HepG2 (cell line): ENCODE measurements around the gene TMEM9. TPM values are rescaled to one million over a fixed set of nuclear protein-coding genes. Genes with fewer than 3 reads are reported as not detected.

Experiments used
- ATAC-seq: fragments of 200-7000 bp; cut with Tn5 transposase; 3 replicates; pipeline ENCODE4 v1.9.1; 2020; ENCODE audit warnings: mild to moderate bottlenecking, moderate library complexity
- BruUV-seq: library from RNA; stranded (reverse); fragments of 400-500 nt; replicated peaks from 2 replicates; lab custom pipeline; 2021; lab: Mats Ljungman, UMichigan
- CTCF ChIA-PET: fragments of 300-600 bp; formaldehyde crosslinking; extraction: SDS; loops from one replicate; lab custom pipeline; 2021; ENCODE audit warnings: low total read pairs, inconsistent platforms, low intra/inter-chr PET ratio; lab: Yijun Ruan, JAX
- POLR2A ChIA-PET: fragments of 350-600 bp; sonication (Branson Sonifier 250); formaldehyde crosslinking; loops from one replicate; lab custom pipeline; 2020; ENCODE audit warnings: antibody characterized with exemption, inconsistent platforms; lab: Yijun Ruan, JAX
- DNase-seq: peaks from one replicate; pipeline ENCODE4 v3.0.0-alpha.2; 2015; ENCODE audit warnings: low spot score
- FAIRE-seq: peaks from 3 replicates; lab custom pipeline; 2011; peaks lifted over from hg19 to GRCh38; lab: Jason Lieb, UNC
- H2AFZ ChIP-seq: one replicate; pipeline ENCODE4 v1.6.1; 2011; ENCODE audit warnings: low read length, inconsistent platforms
- H3K27ac ChIP-seq: fragments of 300-600 bp; 3 replicates; pipeline ENCODE4 v1.8.0; 2011; ENCODE audit warnings: mixed run types, mild to moderate bottlenecking, mixed read lengths, low read length, inconsistent platforms; ENCODE audit not compliant: insufficient read depth; ENCODE audit errors: extremely low read length
- H3K27me3 ChIP-seq, 2 experiments: fragments of 200-600 bp in 1 of 2; 2 replicates in 1 of 2; 3 replicates in 1 of 2; pipeline versions ENCODE4 v1.6.0 to v1.8.0; 2011; ENCODE audit warnings: low read length in 2 of 2, mild to moderate bottlenecking in 2 of 2, moderate library complexity in 2 of 2, inconsistent platforms in 1 of 2; ENCODE audit not compliant: insufficient read depth in 2 of 2, control insufficient read depth in 1 of 2
- H3K36me3 ChIP-seq, 2 experiments: fragments of 200-600 bp in 1 of 2; replicated peaks in 1 of 2; 2 replicates in 1 of 2; 3 replicates in 1 of 2; pipeline versions ENCODE4 v1.5.1 to v1.8.0; 2011; ENCODE audit warnings: low read length in 2 of 2, inconsistent platforms in 1 of 2; ENCODE audit not compliant: insufficient read depth in 2 of 2, control insufficient read depth in 1 of 2
- H3K4me1 ChIP-seq: 2 replicates; pipeline ENCODE4 v1.5.1; 2012; ENCODE audit warnings: low read length, inconsistent platforms; ENCODE audit not compliant: insufficient read depth
- H3K4me2 ChIP-seq: 2 replicates; pipeline ENCODE4 v1.6.0; 2011; ENCODE audit warnings: low read depth, low read length, inconsistent platforms
- H3K4me3 ChIP-seq, 3 experiments: fragments of 200-600 bp in 1 of 3; sonication (generic), shearing (Covaris generic) in 1 of 3; replicated peaks in 1 of 3; 2 replicates each; pipeline ENCODE4 v1.5.1; 2011 to 2016; ENCODE audit warnings: low read length in 3 of 3, inconsistent platforms in 2 of 3, low read depth in 2 of 3, mild to moderate bottlenecking in 2 of 3, control low read depth in 1 of 3, mixed read lengths in 1 of 3; ENCODE audit not compliant: insufficient read depth in 1 of 3
- H3K79me2 ChIP-seq: one replicate; pipeline ENCODE4 v1.6.1; 2011; ENCODE audit warnings: low read length, inconsistent platforms; ENCODE audit not compliant: insufficient read depth
- H3K9ac ChIP-seq: 2 replicates; pipeline ENCODE4 v1.6.0; 2011; ENCODE audit warnings: mild to moderate bottlenecking, low read depth, low read length, inconsistent platforms; ENCODE audit not compliant: insufficient read depth
- H3K9me3 ChIP-seq: 2 replicates; pipeline ENCODE4 v1.5.1; 2012; ENCODE audit warnings: mild to moderate bottlenecking, low read length
- H4K20me1 ChIP-seq: 2 replicates; pipeline ENCODE4 v1.6.0; 2011; ENCODE audit warnings: inconsistent platforms, mild to moderate bottlenecking, low read length, moderate library complexity; ENCODE audit not compliant: insufficient read depth
- ATM ChIP-seq: fragments of 450-650 bp; IDR thresholded peaks from 2 replicates; pipeline ENCODE4 v1.7.1; 2017; ENCODE audit warnings: mild to moderate bottlenecking, borderline replicate concordance
- EED ChIP-seq: sonication (generic); formaldehyde crosslinking; IDR thresholded peaks from 2 replicates; pipeline ENCODE4 v1.5.0; 2020; ENCODE audit warnings: mild to moderate bottlenecking, missing genetic modification reagents
- FOXC1 ChIP-seq: sonication (generic); formaldehyde crosslinking; IDR thresholded peaks from 2 replicates; pipeline ENCODE4 v1.8.0; 2022; ENCODE audit warnings: mild to moderate bottlenecking, missing genetic modification reagents, borderline replicate concordance
- KDM2A ChIP-seq: sonication (generic); formaldehyde crosslinking; IDR thresholded peaks from 2 replicates; pipeline ENCODE4 v1.4.0; 2020; ENCODE audit warnings: low read depth, missing genetic modification reagents, borderline replicate concordance
- KDM4B ChIP-seq: sonication (generic); formaldehyde crosslinking; IDR thresholded peaks from 2 replicates; pipeline ENCODE4 v1.4.0; 2020; ENCODE audit warnings: missing genetic modification reagents
- MYC ChIP-seq: sonication (generic); formaldehyde crosslinking; IDR thresholded peaks from 2 replicates; pipeline ENCODE4 v1.9.0; 2021; ENCODE audit warnings: missing genetic modification reagents, borderline replicate concordance
- RORA ChIP-seq: sonication (generic); formaldehyde crosslinking; IDR thresholded peaks from 2 replicates; pipeline ENCODE4 v1.5.0; 2020; ENCODE audit warnings: mild to moderate bottlenecking, missing genetic modification reagents, moderate library complexity
- ZNF557 ChIP-seq: sonication (generic); formaldehyde crosslinking; IDR thresholded peaks from 2 replicates; pipeline ENCODE4 v1.4.0; 2020; ENCODE audit warnings: missing genetic modification reagents
- ZNF646 ChIP-seq: sonication (generic); formaldehyde crosslinking; IDR thresholded peaks from 2 replicates; pipeline ENCODE4 v1.9.0; 2021; ENCODE audit warnings: mild to moderate bottlenecking, missing genetic modification reagents
- ZNF766 ChIP-seq: sonication (generic); formaldehyde crosslinking; IDR thresholded peaks from 2 replicates; pipeline ENCODE4 v1.5.0; 2020; ENCODE audit warnings: missing genetic modification reagents, borderline replicate concordance
- ZNF781 ChIP-seq: sonication (generic); formaldehyde crosslinking; IDR thresholded peaks from 2 replicates; pipeline ENCODE4 v1.5.1; 2020; ENCODE audit warnings: borderline replicate concordance, mild to moderate bottlenecking, missing genetic modification reagents; ENCODE audit errors: not compliant biosample characterization
- WGBS: methylation state at CpG from one replicate; pipeline ENCODE4 v1.1.6; 2017; ENCODE audit warnings: low lambda C conversion rate; 5-methylcytosine and 5-hydroxymethylcytosine counted together
- in situ Hi-C: cut with HindIII; loops from 2 replicates; pipeline ENCODE4 v1.10.0; 2017; ENCODE audit warnings: low pct_unique_long_range_greater_than_20kb; ENCODE audit not compliant: extremely low pct_ligation_motif_present
- intact Hi-C: fragments of 100-400 bp; cut with micrococcal nuclease; formaldehyde crosslinking; loops from one replicate; pipeline ENCODE4 v1.10.0; 2022; ENCODE audit not compliant: unreplicated experiment
- polyA plus RNA-seq, 8 experiments: library from polyadenylated mRNA; depleted of rRNA in 3 of 8; stranded (reverse) in 7 of 8; unstranded in 1 of 8; fragments of >200 nt; fragmentation: Illumina TruSeq in 4 of 8; extraction: Trizol in 4 of 8; gene quantifications; 2 replicates each; pipeline versions ENCODE4 v1.2.1 to v1.2.3, GENCODE V29; 2011 to 2016; ENCODE audit warnings: low read depth in 4 of 8, missing spikeins in 1 of 8, mixed read lengths in 1 of 8; ENCODE audit not compliant: insufficient read depth in 1 of 8
- total RNA-seq, 5 experiments: library from RNA; depleted of rRNA; stranded (reverse); fragments of >200 nt; fragmentation: Illumina TruSeq; extraction: Trizol; gene quantifications; 2 replicates each; pipeline ENCODE4 v1.2.3, GENCODE V29; 2016; ENCODE audit warnings: low read depth in 1 of 5
- TF ChIP-seq, protein P1 (sequence below): sonication (generic); formaldehyde crosslinking; IDR thresholded peaks from 2 replicates; pipeline ENCODE4 v1.4.0; 2020; ENCODE audit warnings: mild to moderate bottlenecking, missing genetic modification reagents

Gene TMEM9
- total and polyA plus RNA-seq, 2 of the 13 experiments (the other 11 are each of a cell fraction or from before 2014, with no cell fraction given), result 60.9 to 102 TPM

DNA sequence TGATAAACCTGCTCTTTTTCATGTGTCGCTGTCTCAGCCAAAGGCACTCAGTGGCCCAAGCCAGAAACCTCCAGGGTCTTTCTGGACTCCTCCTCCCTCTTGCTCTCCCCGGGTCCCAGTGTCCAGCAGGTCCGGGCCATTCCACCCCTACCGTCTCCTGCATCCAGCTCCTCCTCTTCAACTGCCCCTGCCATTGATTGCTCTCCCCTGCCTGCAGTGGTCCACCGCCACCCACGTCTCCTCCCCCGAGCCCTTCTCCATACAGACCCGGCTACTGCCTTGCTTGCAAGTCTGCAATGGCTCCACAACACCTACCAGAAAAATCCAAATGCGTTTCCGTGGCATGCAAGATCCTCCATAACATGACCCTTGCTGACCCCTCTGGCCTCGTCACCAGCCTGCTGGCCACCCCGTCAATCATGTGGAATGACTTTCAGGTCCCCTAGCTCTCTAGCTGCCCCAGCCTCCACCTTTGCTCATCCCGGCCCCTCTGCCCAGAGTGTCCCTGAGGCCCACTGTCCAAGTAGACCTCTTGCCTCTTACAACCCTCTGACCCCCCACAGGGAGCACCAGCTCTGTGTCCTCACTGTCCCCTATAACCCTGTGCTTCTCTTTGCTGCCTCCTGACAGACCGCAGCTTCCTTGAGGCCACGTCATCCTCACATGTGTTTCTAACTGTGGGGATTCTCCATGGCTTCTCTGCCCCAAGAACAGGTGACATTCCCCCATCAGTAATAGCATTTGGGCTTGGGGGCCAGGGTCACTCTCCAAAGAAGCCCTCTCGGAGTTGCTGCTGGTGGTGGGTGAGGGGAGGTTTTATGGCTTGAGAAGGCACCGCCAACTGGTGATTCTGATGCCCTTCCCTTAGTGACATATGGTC, 57.1 kb downstream of the TMEM9 start:
- no peak for FAIRE-seq
- peaks cover 3 to 73% of the 10 kb centered on the region in 2 experiments; a peak in 4 of 5 replicates for H3K27me3 ChIP-seq
- BruUV-seq, result no TSS peak
- no peak for TF ChIP-seq FOXC1 (CRISPR knock-in tag)
- no peak for TF ChIP-seq EED (CRISPR knock-in tag)
- no peak for TF ChIP-seq KDM4B (CRISPR knock-in tag)
- TF ChIP-seq ATM, result no peak
- no peak for TF ChIP-seq ZNF557 (CRISPR knock-in tag)
- TF ChIP-seq MYC (CRISPR knock-in tag), result no peak
- TF ChIP-seq ZNF781 (CRISPR knock-in tag), result no peak
- TF ChIP-seq ZNF646, result no peak
- TF ChIP-seq KDM2A (CRISPR knock-in tag), result no peak
- no peak for TF ChIP-seq ZNF766 (CRISPR knock-in tag)
- TF ChIP-seq, protein P1, sequence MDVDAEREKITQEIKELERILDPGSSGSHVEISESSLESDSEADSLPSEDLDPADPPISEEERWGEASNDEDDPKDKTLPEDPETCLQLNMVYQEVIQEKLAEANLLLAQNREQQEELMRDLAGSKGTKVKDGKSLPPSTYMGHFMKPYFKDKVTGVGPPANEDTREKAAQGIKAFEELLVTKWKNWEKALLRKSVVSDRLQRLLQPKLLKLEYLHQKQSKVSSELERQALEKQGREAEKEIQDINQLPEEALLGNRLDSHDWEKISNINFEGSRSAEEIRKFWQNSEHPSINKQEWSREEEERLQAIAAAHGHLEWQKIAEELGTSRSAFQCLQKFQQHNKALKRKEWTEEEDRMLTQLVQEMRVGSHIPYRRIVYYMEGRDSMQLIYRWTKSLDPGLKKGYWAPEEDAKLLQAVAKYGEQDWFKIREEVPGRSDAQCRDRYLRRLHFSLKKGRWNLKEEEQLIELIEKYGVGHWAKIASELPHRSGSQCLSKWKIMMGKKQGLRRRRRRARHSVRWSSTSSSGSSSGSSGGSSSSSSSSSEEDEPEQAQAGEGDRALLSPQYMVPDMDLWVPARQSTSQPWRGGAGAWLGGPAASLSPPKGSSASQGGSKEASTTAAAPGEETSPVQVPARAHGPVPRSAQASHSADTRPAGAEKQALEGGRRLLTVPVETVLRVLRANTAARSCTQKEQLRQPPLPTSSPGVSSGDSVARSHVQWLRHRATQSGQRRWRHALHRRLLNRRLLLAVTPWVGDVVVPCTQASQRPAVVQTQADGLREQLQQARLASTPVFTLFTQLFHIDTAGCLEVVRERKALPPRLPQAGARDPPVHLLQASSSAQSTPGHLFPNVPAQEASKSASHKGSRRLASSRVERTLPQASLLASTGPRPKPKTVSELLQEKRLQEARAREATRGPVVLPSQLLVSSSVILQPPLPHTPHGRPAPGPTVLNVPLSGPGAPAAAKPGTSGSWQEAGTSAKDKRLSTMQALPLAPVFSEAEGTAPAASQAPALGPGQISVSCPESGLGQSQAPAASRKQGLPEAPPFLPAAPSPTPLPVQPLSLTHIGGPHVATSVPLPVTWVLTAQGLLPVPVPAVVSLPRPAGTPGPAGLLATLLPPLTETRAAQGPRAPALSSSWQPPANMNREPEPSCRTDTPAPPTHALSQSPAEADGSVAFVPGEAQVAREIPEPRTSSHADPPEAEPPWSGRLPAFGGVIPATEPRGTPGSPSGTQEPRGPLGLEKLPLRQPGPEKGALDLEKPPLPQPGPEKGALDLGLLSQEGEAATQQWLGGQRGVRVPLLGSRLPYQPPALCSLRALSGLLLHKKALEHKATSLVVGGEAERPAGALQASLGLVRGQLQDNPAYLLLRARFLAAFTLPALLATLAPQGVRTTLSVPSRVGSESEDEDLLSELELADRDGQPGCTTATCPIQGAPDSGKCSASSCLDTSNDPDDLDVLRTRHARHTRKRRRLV (CRISPR knock-in tag), result no peak
- TF ChIP-seq RORA, result no peak

More for the DNA sequence above, 57.1 kb downstream of the TMEM9 start:
- Histone ChIP-seq H3K79me2 (no peaks in the 10 kb centered on the region), H3K27ac (no peak overlapping the region), H4K20me1 (no peaks in the 10 kb centered on the region), H3K9me3 (no peaks in the 10 kb centered on the region), H3K4me3 (no peak overlapping the region), H2AFZ (no peak overlapping the region), H3K4me2 (no peak overlapping the region), H3K36me3 (no peaks in the 10 kb centered on the region), H3K4me1 (no peaks in the 10 kb centered on the region), H3K9ac (no peak overlapping the region)
- POLR2A ChIA-PET, result no interaction called here
- intact Hi-C loops, result no loop called here
- 23% methylated on average over 17 of the region's 17 CpGs for whole genome bisulfite sequencing
- CTCF ChIA-PET, result no interaction called here
- DNase-seq, result no peak
- in situ Hi-C loops, result no loop called here
- no peak for ATAC-seq
